ENCODE data around the gene ASMTL. TPM values are rescaled to one million over a fixed set of nuclear protein-coding genes. Genes with fewer than 3 reads are reported as not detected.
"Not testable (repeated sequence)": the region's sequence is repeated elsewhere in the genome, so short reads cannot be mapped to it uniquely, and the experiment has no call there.

The ASMTL gene
- total RNA-seq, 2 experiments from 2014 or later, result 34.6 to 39.3 TPM

DNA sequence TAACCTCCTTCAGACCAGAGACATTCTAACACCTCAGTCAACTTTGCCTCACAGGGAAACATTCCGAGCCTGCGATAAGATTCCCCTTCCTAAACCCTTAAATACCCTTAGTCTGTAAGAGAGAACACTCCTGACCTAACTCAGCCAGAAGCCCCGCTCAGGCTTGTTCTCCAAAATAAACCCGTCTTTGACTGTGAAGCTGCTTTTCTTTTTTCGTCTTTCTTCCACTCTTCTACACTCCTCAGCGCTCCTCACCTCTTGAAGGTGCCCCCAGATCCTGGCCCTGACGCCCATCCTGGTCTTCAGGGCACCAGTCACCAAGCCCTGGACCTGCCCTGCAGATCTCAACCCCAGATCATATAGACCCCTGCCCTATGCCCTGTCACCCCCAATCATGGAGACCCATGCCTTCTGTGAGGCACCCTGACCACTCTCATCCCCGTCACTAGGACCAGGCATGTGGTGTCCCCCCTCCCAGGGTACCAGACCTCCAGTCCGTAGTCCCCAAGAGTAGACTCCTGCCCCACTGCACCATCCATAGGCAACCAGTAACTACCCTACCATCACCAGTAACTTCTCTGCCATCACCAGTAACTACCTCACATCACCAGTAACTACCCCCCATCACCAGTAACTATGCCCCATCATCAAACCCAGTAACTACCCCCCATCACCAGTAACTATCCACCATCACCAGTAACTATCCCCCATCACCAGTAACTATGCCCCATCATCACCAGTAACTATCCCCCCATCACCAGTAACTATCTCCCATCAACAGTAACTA, 3.5 kb downstream of the ASMTL start:
- Histone ChIP-seq H3K9me3 (ENCODE audit: control insufficient read depth in 1 of 2, insufficient read depth in 1 of 2, low read length in 2 of 2) (peaks cover 0 to 15% of the 10 kb centered on the region in 2 experiments), H3K4me1 (ENCODE audit: insufficient read depth, low read length) (peaks cover 22% of the 10 kb centered on the region), H3K27me3 (ENCODE audit: control insufficient read depth in 1 of 2, insufficient read depth in 2 of 2, low read length in 2 of 2) (no peaks in the 10 kb centered on the region), H3K36me3 (ENCODE audit: insufficient read depth, low read length) (no peaks in the 10 kb centered on the region), H3K4me3 (ENCODE audit: low read length) (no peak overlapping the region), H3K27ac (ENCODE audit: low read depth in 1 of 2, low read length in 2 of 2) (no peak overlapping the region)
- peaks cover 19% of the 10 kb centered on the region for H3K9me3 Mint-ChIP-seq
- peak in 2 of 14 experiments; percentile 18 to 22 for DNase-seq
- H3K27me3 Mint-ChIP-seq, result no peaks in the 10 kb centered on the region
- H3K4me1 Mint-ChIP-seq (ENCODE audit: low read depth), result peaks cover 24% of the 10 kb centered on the region
- peaks cover 68% of the 10 kb centered on the region for H3K36me3 Mint-ChIP-seq (ENCODE audit: low read depth)
- H3K27ac Mint-ChIP-seq, result peak overlapping the region; percentile 61
- POLR2A ChIA-PET, result no interaction called here
- no peak for ATAC-seq (ENCODE audit: poor library complexity)
- intact Hi-C loops (cut with DNase I, micrococcal nuclease), result no loop called here
- CTCF ChIA-PET, result no interaction called here
- TF ChIP-seq, protein P1, sequence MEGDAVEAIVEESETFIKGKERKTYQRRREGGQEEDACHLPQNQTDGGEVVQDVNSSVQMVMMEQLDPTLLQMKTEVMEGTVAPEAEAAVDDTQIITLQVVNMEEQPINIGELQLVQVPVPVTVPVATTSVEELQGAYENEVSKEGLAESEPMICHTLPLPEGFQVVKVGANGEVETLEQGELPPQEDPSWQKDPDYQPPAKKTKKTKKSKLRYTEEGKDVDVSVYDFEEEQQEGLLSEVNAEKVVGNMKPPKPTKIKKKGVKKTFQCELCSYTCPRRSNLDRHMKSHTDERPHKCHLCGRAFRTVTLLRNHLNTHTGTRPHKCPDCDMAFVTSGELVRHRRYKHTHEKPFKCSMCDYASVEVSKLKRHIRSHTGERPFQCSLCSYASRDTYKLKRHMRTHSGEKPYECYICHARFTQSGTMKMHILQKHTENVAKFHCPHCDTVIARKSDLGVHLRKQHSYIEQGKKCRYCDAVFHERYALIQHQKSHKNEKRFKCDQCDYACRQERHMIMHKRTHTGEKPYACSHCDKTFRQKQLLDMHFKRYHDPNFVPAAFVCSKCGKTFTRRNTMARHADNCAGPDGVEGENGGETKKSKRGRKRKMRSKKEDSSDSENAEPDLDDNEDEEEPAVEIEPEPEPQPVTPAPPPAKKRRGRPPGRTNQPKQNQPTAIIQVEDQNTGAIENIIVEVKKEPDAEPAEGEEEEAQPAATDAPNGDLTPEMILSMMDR (IDR thresholded peaks at IDR 0.05), result no peak
- H3K4me3 Mint-ChIP-seq, result peak overlapping the region; percentile 54

DNA sequence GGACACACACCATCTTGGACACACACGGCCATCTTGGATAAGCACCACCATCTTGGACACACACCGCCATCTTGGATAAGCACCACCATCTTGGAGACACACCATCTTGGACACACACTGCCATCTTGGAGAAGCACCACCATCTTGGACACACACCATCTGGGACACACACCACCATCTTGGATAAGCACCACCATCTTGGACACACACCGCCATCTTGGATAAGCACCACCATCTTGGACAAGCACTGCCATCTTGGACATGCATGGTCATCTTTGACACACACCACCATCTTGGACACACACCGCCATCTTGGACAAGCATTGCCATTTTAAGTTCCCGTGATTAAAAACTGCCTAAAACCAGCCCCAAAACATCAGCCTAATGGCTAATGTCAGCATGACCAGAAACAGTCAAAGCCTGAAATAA, 4.1 kb downstream of the ASMTL start:
- CTCF ChIA-PET; H3K4me3 ChIP-seq (ENCODE audit: low read length); H3K27me3 Mint-ChIP-seq; H3K27ac ChIP-seq (ENCODE audit: low read depth in 1 of 2, low read length in 2 of 2); H3K36me3 ChIP-seq (ENCODE audit: insufficient read depth, low read length); POLR2A ChIA-PET; intact Hi-C loops (cut with DNase I, micrococcal nuclease); ATAC-seq (ENCODE audit: poor library complexity); H3K27me3 ChIP-seq (ENCODE audit: control insufficient read depth in 1 of 2, insufficient read depth in 2 of 2, low read length in 2 of 2): not testable (repeated sequence)
- Histone ChIP-seq H3K4me1 (ENCODE audit: insufficient read depth, low read length) (peaks cover 20% of the 10 kb centered on the region), H3K9me3 (ENCODE audit: control insufficient read depth in 1 of 2, insufficient read depth in 1 of 2, low read length in 2 of 2) (peaks cover 0 to 22% of the 10 kb centered on the region in 2 experiments)
- peak in 2 of 14 experiments; percentile 17 to 18 for DNase-seq
- H3K36me3 Mint-ChIP-seq (ENCODE audit: low read depth), result peaks cover 73% of the 10 kb centered on the region
- H3K9me3 Mint-ChIP-seq, result peaks cover 19% of the 10 kb centered on the region
- peak overlapping the region; percentile 5 for H3K4me3 Mint-ChIP-seq
- peaks cover 23% of the 10 kb centered on the region for H3K4me1 Mint-ChIP-seq (ENCODE audit: low read depth)
- peak overlapping the region; percentile 27 for H3K27ac Mint-ChIP-seq

DNA sequence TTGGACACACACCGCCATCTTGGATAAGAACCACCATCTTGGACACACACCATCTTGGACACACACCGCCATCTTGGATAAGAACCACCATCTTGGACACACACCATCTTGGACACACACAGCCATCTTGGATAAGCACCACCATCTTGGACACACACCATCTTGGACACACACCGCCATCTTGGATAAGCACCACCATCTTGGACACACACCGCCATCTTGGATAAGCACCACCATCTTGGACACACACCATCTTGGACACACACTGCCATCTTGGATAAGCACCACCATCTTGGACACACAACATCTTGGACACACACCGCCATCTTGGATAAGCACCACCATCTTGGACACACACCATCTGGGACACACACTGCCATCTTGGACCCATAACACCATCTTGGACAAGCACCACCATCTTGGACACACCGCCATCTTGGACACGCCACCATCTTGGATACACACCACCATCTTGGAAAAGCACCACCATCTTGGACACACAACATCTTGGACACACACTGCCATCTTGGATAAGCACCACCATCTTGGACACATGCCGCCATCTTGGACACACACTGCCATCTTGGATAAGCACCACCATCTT, 4.6 kb downstream of the ASMTL start:
- intact Hi-C loops (cut with DNase I, micrococcal nuclease); H3K4me3 Mint-ChIP-seq; H3K27me3 Mint-ChIP-seq; H3K27ac ChIP-seq (ENCODE audit: low read depth in 1 of 2, low read length in 2 of 2); POLR2A ChIA-PET; H3K36me3 ChIP-seq (ENCODE audit: insufficient read depth, low read length); CTCF ChIA-PET; H3K4me3 ChIP-seq (ENCODE audit: low read length); H3K27me3 ChIP-seq (ENCODE audit: control insufficient read depth in 1 of 2, insufficient read depth in 2 of 2, low read length in 2 of 2); ATAC-seq (ENCODE audit: poor library complexity): not testable (repeated sequence)
- peak in 2 of 14 experiments; percentile 20 to 34 for DNase-seq
- H3K36me3 Mint-ChIP-seq (ENCODE audit: low read depth), result peaks cover 70% of the 10 kb centered on the region
- peaks cover 20% of the 10 kb centered on the region for H3K4me1 ChIP-seq (ENCODE audit: insufficient read depth, low read length)
- H3K9me3 Mint-ChIP-seq, result peaks cover 19% of the 10 kb centered on the region
- peaks cover 0 to 27% of the 10 kb centered on the region in 2 experiments for H3K9me3 ChIP-seq (ENCODE audit: control insufficient read depth in 1 of 2, insufficient read depth in 1 of 2, low read length in 2 of 2)
- peak overlapping the region; percentile 27 for H3K27ac Mint-ChIP-seq
- peaks cover 19% of the 10 kb centered on the region for H3K4me1 Mint-ChIP-seq (ENCODE audit: low read depth)

DNA sequence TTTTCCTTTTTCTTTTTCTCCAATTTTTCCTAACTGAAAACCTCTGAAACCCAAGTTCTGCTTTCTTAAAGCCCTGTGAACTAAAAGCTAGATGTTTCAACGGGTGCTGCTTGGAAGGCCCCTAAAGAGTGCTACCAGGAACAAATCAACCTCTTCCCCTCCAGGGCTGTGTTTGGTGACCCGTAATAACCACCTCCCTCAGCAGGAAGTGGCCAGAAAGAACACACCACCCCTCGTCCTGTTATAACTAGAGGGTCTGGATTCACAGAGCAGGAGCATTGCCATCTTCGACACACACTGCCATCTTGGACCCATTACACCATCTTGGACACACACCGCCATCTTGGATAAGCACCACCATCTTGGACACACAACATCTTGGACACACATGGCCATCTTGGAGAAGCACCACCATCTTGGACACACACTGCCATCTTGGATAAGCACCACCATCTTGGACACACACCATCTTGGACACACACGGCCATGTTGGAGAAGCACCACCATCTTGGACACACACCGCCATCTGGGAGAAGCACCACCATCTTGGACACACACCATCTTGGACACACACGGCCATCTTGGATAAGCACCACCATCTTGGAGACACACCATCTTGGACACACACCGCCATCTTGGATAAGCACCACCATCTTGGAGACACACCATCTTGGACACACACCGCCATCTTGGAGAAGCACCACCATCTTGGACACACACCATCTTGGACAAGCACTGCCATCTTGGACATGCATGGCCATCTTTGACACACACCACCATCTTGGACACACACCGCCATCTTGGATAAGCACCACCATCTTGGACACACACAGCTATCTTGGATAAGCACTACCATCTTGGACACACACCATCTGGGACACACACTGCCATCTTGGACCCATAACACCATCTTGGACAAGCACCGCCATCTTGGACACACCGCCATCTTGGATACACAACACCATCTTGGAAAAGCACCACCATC, 5.4 kb downstream of the ASMTL start:
- intact Hi-C loops (cut with DNase I, micrococcal nuclease); H3K27ac ChIP-seq (ENCODE audit: low read depth in 1 of 2, low read length in 2 of 2); CTCF ChIA-PET; H3K27me3 ChIP-seq (ENCODE audit: control insufficient read depth in 1 of 2, insufficient read depth in 2 of 2, low read length in 2 of 2); H3K4me3 Mint-ChIP-seq; ATAC-seq (ENCODE audit: poor library complexity); H3K4me3 ChIP-seq (ENCODE audit: low read length); POLR2A ChIA-PET; H3K36me3 ChIP-seq (ENCODE audit: insufficient read depth, low read length); H3K27me3 Mint-ChIP-seq: not testable (repeated sequence)
- Histone ChIP-seq H3K4me1 (ENCODE audit: insufficient read depth, low read length) (peaks cover 16% of the 10 kb centered on the region), H3K9me3 (ENCODE audit: control insufficient read depth in 1 of 2, insufficient read depth in 1 of 2, low read length in 2 of 2) (peaks cover 0 to 35% of the 10 kb centered on the region in 2 experiments)
- peaks cover 15% of the 10 kb centered on the region for H3K4me1 Mint-ChIP-seq (ENCODE audit: low read depth)
- peak in 3 of 14 experiments; percentile 22 to 25 (median 24) for DNase-seq
- H3K27ac Mint-ChIP-seq, result peak overlapping the region; percentile 61
- peaks cover 19% of the 10 kb centered on the region for H3K9me3 Mint-ChIP-seq
- H3K36me3 Mint-ChIP-seq (ENCODE audit: low read depth), result peaks cover 70% of the 10 kb centered on the region

Measured in CD4-positive, alpha-beta T cell (primary cell).